Cerebellar cortex (tissue), 1 donor: Measurements from ENCODE around the gene GTPBP6.
"Not testable (repeated sequence)": the region's sequence is repeated elsewhere in the genome, so short reads cannot be mapped to it uniquely, and the experiment has no call there.

Source experiments
- DNase-seq: peaks from one replicate; pipeline ENCODE4 v3.0.0-alpha.2; 2015; ENCODE audit warnings: low spot score

Gene GTPBP6

DNA sequence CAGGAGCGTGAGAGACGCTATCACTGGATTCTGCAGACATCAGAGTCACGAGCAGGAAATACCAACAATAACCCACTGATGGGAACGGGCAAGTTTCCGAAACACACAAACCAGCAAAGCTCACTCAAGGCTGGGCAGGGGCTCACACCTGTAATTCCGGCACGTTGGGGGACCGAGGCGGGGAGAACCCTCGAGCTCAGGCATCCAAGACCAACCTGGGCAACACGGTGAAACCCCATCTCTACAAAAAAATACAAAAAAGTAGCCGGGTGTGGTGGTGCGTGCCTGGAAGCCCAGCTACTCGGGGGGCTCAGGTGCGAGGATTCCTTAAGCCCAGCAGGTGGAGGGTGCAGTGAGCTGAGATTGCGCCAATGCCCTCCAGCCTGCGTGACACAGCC, 17.2 kb upstream of the GTPBP6 start:
- DNase-seq = no peak

DNA sequence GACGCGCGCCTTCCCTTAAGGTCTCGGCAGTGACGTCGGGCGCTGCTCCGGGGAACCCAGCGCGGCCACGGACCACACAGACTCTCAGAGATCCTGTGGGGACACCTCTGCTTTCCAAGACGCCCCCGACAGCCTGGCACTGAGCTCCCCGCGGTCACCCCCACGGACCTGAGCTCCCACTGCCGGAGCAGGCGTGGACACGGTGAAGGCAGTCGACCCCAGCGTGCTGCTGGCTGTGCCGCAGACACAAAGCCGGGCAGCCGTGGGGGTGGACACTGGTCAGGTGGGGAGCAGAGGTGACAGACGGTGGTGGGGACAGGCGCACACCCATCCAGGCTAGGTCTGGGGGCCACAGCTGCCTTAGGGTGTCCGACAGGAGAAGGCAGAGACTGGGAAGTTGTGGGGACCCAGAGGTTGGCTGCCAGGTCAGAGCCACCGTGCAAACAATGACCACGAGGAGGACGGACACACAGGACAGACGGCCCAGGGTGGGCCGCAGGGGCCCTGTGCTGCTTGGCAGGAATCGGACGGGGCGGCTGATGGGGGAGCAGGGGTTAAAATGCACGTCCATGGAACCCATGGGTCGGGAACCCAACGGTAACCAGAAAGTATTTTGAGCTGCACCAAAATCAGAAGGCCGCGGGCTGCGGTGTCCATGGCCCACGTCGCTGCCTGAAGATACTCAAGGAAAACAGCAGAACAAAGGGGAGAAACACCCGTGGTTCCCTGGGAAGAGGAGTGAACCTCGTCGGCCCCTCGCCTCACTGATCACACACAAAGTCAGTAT, 16.6 kb upstream of the GTPBP6 start:
- no peak for DNase-seq

- DNase-seq = no peak
Observed at GRCh38 chrX:334331-334891, 15.8 kb upstream of the GTPBP6 start.

GRCh38 chrX:333611-334311, 15.2 kb upstream of the GTPBP6 start:
- no peak for DNase-seq

DNA sequence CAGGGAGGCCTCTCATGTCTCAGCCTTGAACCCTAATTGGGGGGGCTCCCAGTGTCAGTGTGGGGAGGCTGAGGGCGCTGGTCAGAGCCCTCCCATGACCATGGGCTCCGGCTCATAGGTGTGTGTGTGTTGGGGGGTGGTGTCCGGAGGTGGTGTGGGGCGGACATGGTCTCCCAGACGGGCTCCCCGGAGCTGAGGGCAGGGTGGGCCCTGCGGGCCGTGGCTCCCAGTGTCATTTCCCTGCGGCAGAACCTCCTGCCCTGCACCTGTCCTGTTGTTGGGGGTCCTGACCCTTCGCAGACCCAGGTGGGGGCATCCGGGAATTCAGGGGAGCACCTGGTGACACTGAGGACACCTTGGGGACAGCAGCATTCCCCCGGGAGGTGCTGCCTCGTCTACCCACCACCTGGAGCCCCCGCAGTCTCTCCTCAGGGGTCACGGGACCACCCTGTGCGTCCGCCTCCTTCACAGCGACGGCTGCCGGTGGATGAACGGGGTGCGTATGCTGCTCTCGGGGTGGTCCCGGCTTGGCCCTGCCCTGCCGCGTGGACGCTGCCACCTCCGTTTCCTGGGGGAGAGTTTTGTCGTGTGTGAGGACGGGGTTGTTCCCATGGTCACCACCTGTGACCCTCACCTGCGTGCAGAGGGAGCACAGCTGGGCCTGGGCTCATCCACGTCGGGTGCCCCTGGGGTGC, 14.5 kb upstream of the GTPBP6 start:
- DNase-seq = no peak

DNA sequence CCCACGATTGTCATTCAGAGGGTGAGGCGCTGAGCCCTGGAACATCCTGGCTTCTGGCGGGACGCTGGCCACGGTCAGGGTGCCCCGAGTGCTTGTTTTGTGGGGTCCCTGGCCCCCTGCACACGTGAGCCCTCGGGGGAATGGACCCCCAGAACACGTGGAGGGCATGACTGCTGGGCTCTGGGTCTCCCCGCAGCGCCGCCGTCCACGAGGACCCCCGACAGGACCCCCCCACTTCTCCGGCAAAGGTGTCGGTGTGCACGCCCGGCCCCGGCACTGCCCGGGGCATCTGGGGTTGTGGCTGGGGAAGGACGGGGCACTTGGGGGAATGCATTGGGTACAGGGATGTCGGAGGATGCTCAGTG, 13.9 kb upstream of the GTPBP6 start:
- DNase-seq = no peak

DNA sequence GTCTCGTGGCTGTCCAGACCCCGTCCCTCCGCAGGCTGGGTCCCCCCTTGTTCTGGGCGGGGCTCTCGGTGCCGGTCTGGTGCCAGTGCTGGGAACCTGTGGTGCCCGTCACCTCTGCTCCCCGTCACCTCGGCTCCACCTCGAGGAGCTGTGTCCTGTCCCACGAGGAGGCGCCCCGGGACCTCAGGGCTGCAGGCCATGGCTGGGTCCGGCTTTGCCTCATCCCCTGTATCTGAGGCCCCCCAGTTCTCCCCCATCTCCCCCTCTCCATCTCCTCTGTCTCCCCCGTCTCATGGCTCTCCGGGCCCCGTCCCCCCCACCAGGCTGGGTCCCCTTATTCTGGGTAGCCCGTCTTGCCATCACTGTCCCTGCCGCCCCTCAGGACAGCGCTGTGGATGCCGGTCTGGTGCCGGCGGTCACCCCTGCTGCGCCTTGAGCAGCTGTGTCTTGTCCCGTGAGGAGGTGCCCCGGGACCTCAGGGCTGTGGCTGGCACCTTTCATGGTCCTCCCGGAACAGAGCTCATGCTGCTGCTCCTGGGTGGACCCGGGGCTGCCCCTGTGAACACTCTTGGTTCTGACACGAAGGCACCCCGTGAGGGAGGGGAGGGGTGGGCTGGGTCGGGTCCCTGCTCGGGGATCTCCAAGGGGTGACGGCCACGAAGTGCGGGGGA, 13.4 kb upstream of the GTPBP6 start:
- no peak for DNase-seq

DNA sequence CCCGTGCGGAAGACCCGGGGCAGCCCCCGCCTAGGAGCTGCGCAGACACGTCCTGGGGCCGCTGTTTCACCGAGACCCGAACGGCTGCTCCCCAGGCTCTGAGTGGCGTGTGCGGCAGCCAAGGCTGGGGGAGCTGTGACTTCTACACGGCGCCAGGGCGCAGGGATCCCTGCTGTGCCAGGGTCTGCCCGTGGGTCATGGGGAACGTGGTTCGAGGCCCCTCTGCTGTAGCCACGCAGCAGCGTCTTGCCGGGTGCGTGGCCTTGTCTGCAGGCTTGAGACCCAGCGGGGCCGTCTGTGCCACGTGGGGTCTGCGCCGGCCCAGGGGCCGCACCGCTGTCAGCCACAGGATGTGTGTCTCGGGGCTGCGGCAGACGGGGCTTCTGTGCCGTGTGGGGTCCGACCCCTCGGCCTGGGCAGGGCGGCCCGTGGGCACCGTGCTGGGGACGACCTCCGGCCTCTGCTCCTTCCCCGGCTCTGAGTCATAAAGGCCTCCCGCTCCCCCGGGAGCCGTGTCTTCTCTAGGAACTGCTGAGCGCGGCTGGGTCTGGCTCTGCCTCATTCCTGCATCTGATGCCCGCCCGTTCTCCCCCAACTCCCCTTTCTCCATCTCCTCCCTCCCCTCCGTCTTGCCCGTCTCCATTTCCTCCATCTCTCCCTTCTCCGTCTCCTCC, 12.7 kb upstream of the GTPBP6 start:
- DNase-seq = no peak

DNA sequence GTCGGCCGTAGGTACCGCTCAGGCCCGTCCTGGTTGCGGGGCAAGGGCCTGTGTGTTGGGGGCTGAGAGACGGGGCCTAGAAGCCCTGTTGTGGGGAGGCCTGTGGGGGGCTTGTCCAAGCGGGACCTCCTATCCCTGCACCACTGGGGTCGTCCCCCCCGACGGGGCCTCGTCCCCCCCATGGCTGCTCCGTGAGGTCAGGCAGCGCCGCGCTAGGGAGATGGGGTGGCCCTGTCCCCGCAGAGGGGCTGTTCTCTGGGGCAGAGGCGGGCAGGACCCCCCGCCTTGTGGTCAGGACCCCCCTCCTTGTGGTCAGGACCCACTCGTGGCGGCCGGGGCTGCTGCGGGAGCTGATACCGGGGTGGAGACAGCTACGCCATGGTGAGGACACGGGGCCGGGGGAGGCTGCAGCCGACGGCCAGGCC, 12.1 kb upstream of the GTPBP6 start:
- no peak for DNase-seq

GRCh38 chrX:330141-330725, 11.6 kb upstream of the GTPBP6 start:
- DNase-seq = not testable (repeated sequence)

GRCh38 chrX:329291-329910, 10.8 kb upstream of the GTPBP6 start:
- no peak for DNase-seq

GRCh38 chrX:327660-328126, 9.1 kb upstream of the GTPBP6 start:
- DNase-seq = no peak

DNA sequence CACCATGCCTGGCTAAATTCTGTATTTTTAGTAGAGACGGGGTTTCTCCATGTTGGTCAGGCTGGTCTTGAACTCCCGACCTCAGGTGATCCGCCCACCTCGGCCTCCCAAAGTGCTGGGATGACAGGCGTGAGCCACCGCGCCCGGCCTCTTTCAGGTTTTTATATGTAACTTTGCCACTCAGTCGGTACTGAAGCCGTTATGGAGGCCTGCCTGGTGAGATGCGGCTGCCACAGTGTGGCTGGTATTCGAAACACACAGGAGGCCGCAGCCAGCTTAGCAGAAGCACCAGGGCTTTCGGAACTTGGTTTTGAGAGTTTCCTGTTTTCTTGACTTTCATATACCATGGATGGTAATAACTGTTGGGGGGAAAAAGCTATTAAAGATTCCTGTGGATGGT, 6.1 kb upstream of the GTPBP6 start:
- not testable (repeated sequence) for DNase-seq

DNA sequence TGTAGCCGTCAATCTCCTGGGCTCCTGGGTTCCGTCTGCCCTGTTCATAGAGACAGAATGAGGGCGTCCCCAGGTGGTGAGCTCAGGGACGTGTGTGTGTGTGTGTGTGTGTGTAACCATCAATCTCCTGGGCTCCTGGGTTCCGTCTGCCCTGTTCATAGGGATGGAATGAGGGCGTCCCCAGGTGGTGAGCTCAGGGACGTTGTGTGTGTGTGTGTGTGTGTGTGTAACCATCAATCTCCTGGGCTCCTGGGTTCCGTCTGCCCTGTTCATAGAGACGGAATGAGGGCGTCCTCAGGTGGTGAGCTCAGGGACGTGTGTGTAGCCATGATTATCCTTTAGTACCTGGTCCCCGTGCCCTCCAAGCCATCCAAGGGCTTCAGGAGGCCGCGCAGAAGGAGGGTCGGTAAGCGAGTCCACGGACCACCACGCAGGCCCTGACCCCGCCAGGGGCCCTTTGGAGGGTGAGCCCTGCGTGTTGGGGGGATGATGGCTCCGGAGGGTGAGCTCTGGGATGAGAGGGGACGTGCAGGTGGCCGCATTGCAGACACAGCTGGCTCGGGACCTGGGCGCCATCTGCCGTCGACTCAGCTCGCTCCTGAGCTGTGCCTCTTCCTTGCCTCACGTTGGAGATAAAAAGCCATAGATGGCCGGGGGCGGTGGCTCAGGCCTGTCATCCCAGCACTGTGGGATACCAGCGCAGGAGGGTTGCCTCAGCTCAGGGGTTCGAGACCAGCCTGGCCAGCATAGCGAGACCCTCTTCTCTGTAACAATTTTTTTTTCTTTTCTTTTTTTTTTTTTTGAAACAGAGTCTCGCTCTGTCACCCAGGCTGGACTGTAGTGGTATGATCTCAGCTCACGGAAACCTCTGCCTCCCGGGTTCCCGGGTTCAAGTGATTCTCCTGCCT, 5.4 kb upstream of the GTPBP6 start:
- DNase-seq = peak; percentile 89

DNA sequence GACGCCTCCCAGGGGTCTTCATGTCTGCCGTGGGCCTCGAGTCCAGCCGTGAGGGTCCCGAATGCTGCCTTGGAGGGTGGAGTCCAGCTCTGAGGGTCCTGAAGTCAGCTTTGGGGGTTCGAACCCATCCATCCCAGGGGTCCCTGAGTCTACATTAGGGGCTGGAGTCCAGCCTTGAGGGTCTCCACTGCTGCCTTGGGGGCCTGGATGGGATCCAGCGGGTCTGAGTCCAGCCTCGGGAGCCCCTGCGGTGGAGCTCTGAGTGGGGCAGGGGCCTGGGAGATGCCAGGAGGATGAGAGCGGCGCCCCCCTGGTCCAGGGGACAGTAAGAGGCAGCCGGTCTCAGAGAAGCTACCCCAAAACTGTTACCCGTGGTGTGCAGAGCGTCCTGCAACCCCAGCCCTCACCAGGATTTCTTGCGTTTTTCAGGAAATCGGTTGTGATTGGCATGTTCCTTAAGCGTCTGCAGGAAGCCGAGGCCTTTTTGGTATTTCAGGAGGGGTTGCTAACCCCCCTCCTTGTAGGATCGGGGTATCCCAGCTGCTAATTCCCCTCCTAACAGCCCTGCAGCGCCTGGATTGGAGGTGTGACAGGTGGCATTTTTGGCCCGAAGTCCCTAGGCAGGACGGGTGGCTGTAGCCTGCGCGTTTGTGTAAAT, 1.7 kb upstream of the GTPBP6 start:
- DNase-seq = peak; percentile 71

DNA sequence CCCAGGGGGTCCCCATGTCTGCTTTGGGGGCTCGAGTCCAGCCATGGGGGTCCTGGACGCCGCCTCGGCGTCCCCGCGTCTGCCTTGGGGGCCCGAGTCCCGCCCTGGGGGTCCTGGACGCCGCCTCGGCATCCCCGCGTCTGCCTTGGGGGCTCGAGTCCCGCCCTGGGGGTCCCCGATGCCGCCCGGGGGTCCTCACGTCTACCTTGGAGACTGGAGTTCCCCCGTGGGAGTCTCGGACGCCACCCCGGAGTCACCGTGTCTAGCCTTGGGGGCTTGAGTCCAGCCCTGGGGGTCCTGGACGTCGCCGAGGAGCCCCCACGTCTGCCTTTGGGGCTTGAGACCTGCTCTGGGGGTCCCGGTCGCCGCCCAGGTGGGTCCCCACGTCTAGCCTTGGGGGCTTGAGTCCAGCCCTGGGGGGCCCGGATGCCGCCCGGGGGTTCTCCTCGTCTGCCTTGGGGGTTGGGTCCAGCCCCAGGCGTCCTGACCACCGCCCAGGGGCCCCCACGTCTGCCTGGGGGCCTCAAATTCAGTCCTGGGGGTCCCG, 1.1 kb upstream of the GTPBP6 start:
- no peak for DNase-seq

- DNase-seq = peak; percentile 100
Observed at GRCh38 chrX:318068-318738, 393 bp downstream of the GTPBP6 start.

- no peak for DNase-seq
Observed at GRCh38 chrX:317424-318067, 1.1 kb downstream of the GTPBP6 start.
